HG02852 (cell line): ENCODE results near the gene NEUROD2.

Experiments used
- ATAC-seq: cut with Tn5 transposase; IDR thresholded peaks from one replicate; pipeline ENCODE4 v1.9.1; 2021; ENCODE audit warnings: mild to moderate bottlenecking, moderate library complexity; ENCODE audit not compliant: unreplicated experiment

The NEUROD2 gene

DNA sequence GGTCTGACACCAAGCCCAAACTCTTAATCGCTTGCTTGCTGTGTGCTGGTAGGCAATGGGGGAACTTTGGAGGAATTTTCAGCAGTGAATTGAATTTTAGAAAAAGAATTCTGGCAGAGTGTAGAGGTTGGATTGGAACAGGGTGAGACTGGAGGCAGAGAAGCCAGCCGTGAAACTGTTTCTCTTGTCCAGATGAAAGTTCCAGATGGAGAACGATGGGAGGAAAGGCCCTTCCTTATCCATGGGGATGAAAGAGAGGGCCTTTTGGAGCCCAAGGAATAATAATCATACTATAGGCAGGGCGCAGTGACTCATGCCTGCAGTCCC lies 26.0 kb downstream of the NEUROD2 start:
- no peak for ATAC-seq

DNA sequence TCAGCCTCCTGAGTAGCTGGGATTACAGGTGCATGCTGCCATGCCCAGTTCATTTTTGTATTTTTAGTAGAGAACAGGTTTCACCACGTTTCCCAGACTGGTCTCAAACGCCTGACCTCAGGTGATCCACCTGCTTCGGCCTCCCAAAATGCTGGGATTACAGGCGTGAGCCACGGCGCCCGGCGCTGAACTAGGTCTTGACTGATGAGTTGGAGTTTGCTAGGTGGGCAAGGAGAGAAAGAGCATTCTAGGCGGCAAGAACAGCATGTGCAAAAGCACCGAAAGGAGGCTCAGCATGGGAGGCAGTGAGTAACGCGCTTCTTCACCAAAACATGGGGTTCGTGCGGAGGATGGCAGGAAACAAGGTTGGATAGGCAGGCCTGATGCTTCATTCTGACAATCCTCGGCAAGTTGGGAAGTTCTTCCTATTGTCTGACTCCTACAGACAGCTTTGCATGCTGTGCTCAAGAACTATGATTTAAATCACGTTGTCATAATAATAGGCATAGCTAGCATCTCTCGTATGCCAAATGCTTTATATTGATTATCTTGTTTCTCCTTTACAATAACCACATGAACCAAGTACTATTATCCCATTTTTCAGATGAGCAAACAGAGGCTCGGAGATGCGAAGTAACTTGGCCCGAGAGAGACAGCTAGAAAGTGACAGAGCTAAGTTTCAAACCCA lies 26.5 kb downstream of the NEUROD2 start:
- ATAC-seq, result no peak

DNA sequence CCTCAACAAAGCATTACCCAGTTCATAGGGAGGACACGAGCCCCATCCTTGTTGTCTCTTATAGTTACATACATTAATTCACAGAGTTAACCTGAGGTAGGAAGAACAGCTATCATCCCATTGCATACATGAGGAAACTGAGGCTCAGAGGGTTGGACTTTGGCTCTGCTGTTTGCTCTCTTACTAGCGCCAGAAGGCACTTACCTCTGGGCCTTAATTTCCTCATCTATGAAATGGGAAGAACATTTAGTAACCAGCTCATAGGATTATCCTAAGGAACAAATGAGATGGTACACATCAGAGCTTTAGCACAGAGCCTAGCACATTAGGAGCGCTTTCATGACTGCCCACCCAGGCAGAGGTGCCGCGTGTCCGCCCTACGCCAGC lies 27.6 kb downstream of the NEUROD2 start:
- ATAC-seq, result no peak

DNA sequence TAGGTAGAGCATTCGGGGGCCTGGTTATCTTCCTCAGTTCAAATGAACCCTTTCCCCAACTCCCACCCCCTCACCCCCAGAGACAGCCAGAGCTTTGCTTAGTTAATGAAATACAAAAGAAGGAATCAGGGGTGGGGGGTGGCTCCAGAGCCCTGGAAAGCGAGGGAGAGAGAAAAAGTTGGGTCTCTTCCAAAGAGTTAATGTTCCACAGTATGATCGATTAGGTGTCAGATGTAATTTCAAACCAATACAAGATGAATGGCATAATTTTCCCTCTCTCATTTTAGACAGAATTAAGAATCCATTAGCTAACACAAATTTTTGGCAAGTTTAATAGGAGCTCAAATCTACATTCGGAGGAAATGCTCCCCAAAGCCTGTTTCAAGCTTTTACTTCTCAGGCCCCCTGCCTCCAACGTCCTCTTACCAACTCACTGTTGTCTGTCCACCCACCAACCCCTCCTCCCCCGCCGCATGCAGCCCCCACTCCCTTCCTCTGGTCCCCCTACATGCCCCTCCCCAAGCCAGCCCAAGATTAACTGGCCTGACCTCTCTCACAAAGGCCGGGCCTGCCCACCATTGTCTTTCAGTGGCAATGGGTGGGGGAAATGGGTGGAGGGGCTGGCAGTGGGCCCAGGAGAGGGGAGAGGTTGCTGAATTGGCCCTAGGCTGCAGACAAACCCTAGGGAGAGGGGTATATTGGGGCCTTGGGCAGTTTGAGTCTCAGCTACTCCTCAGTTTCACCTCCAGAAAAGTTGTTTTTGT lies 28.2 kb downstream of the NEUROD2 start:
- ATAC-seq, result no peak

DNA sequence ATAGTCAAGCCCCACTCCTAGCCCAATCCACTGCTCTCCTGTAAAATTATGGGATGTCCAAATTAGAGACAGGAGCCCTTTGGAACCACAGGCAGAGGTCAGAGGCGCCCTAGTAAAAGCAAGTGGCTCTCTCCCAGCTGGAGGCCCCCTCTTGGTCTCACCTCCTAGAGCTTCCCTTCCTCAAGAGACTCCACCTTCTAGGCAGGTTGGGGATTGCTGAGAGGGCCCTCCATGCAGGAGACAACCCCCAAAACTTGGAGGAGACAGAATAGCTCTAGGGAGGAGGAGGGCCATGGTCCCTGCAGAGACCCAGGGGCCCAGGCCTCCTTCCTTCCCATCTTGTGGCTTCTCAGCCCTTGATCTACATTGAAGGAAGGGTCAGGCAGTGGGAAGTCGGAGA lies 29.4 kb downstream of the NEUROD2 start:
- ATAC-seq, result no peak

DNA sequence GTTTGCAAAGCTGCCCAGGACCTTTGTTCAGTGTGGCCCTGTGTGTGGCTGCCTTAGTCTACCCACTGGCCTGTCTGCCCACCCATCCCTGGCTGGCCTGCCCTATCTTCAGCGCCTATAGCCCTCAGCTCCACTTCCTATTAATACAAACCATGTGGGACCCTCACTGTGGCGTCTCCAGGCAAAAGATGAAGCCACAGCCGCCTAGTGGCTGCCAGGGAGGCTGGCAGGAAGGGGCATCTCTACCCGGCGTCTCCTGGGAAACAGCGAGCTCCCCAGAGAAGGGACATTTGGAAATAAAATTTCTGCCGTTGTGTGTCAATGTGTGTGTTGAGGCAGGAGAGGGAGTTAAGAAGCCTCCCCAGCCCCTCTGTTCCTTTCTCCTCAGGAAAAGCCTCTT lies 31.5 kb downstream of the NEUROD2 start:
- no peak for ATAC-seq

DNA sequence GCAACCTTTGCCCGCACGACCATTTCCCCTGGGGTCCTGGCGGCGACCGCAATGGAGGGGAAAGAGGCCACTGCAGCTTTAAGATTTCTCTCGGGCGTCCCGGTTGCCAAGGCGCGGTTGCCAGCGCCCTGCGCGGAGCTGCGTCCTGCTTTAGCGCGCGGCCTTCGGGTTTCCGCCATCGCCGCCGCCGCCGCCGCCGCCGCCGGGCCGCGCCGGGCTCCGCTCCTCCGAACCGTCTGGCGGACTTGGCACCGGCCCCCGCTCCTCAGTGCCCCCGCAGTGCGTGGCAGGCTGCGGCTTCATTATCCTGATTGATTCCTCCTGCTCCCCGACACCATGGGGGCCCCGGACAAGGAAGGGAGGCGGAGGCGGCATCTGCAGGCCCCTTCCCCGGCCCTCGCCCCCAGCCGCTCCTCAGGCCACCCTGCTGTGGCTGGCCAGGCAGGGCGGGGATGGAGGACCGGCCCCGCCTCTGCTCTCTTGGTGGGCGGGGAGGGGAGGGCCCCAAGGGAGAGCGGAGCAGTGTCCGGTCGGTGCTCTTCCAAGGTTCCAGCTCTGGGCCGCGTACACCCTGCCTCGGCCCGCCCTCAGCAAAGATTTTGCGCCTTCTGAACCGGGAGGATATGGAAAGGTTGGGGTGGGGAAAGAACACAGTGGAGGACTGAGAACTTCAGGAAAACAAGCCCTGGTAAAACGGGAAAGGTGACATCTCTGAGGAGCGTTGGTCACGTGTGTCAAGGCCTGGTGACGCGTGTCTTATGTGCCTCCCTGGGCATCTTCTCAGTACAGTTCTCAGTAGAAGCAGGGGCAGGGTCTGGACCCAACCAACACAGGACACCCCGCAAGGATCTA lies 34.0 kb downstream of the NEUROD2 start:
- ATAC-seq, result no peak

DNA sequence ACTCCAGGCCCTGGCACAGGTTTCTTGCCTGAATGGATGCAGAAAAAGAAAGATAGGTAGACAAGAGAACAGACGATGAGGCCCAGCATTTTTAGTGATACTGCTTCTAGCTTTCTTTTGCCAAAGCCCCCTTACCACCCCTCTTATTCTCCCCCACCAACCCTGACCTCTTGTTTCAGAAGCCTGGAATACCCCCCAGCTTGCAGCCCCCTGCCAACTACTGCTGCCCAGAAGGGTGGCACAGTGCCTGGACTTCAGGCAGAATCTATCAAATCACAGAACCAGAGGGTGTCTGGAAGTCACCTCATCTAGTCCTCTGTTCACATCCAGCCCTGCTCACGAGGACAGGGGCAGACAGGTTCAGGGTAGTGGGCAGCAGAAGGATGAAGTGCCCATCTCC lies 35.6 kb downstream of the NEUROD2 start:
- ATAC-seq, result no peak

DNA sequence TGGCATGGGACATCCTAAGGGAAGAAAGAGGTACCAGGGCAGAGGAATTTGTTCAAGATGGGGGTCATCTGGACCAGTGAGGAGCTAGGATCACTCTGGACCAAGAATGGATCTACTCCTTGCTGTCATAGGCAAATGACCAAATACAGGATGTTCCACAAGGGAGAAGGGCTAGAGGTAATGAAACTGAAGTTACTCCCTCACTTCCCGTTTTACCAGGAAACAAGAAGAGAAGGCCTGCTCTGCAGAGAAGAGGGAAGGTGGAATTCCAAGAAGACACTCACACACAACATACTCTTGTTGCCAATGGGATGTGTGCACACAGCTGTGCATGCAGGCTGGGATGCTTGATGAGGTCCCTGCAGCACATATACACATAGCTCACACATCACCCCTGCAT lies 38.6 kb downstream of the NEUROD2 start:
- ATAC-seq, result no peak

DNA sequence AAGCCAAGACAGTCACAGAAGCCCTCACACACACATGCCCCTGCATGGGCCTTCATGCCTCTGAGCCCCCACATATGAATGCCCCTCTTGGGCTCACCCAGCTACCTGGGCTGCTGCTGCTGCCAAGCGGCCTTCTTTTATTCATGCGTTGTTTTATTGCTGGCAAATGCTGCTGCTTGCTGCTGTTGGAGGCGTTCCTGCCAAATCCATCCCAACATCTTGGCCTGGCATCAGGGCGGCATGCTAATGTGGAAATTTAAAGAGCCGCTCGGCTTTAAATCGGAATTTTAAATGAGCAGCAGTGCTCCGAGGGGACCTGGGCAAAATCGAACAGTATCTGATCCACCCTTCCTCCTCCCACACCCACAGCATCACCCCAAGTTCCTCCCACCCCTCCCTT lies 39.0 kb downstream of the NEUROD2 start:
- ATAC-seq, result no peak

DNA sequence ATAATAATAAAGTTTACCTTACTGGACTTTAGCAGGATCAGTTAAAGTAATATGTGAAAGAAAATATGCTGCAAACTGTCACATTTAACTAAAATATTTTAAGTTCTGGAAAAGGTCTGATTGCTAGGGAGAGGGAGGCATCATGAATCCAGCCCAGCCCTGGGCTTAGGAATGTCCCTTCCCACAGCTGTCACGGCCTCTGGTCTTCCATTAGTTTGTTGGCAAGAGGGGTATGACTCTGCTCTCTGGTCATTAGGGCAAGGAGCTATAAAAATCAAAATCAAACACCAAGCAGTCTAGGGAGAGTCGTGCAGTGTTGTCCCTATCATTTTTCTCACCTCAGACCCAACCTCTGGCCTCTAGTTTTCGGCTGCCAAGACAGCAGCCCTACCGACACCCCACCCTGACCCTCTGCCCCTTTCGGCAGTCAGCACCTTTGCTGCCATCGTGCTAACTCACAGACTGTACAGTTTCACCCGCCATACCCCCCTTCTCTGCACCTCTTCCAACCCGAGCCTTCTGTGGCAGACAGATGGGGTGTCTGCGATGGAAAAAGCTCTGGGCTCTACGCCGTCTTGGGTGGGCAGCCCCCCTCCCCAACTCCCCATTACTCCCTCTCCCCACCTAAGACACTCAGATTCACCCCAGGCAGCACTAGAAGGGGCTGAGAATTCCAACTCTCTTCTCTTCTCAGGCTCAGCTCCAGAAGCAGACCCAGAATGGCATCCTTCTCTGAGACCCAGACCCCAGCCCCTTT lies 41.4 kb downstream of the NEUROD2 start:
- no peak for ATAC-seq

DNA sequence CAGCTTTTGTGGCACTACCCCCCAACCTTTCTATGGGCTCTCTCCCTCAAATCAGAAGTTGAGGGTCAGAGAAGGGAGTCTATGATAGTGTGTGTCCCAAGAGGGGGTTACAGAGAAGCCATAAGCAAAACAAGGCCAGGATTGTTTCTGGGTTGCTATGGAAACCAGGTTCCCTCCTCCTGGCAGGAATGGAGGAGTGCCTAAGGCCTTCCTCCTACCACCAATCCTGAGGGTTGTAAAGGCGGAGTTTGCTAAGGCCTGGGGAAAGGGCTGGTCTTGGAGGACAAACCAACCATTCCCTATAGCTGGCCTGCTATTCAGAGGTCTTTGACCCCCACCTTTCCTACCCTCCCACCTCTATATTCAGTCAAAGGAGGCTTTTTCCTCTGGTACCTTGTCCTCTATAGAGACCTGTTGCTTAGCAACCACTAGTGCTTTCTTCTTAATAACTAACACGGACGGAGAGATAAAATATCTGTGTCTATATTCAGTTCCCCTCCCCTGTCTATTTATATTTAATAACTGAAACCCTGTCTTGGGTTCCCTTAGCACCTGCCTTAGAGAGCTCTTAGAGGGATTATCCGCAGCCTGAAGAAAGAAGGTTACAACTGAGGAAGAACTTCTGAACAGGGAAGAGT lies 43.4 kb downstream of the NEUROD2 start:
- no peak for ATAC-seq

DNA sequence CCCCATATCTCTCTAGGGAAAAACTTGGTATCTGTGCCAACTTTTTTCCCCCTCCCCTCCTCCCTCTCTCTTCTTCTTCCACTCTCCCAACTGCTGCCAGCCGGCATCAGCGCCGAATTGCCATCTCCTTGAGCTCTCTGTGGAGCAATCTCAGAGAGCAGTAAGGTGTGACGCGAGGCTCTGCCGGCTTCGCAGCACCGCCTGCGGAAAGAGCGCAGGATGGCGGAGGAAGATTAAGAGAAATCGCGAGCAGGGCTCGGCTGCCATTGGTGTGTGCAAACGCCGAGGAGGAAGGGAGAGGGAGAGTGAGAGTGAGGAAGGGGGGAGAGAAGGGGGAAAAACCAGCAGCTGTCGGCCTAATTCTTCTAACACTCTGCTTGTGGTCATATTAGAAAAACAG lies 44.2 kb downstream of the NEUROD2 start:
- no peak for ATAC-seq

DNA sequence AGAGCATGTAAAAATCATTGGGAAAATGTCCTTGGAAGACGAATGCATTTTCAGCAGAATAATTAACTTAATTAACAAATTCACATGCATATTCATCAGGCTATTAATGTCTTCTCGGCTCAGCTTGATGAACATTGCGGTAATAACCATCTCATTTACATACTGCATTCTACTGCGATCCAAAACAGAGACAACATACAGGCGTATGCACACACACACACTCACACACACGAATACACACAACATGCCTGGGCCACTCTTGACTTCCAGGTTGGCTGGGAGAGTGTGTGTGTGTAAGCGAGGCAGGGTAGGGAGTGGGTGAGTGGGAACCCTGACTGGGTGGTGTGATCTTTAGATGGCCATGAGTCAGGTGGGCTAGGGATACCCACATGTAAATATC lies 44.7 kb downstream of the NEUROD2 start:
- ATAC-seq, result no peak

DNA sequence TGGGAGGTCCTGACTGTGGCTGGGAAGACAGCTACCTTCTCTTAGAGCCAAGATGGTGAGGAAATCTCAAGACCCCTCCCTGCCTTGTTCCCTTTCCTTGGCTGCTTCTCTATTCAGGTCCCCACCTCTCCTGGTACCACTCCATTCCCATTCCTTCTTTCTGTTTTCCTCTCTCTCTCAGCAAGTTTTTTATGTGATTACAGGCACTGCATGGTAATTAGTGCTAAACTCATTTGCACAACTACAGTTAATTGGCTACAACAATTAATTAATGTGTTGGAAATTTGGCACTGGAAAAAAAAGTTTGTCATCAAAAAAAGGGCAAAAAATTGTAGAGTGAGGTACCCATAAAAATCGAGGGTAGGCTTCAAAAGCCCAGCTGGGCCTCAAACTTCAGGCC lies 45.3 kb downstream of the NEUROD2 start:
- no peak for ATAC-seq

DNA sequence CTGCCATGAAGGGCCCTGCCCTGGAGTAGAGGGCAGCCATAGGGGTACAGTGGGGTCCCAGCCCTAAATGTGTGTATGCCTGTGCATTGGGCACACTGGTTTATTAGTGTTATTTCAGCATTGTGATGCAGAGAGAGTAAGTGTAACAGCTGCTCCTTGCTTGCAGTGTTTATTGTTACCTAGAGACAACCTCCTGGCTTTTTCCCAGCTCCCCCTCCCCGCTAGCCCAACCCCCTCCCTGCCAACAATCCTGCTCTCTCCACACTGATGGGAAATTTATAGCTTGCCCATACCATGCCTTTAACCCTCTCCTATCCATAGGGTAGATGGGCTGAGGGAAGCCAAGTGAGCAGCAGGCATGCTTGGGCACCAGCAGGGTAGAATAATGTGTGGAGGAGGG lies 51.3 kb downstream of the NEUROD2 start:
- ATAC-seq, result no peak

DNA sequence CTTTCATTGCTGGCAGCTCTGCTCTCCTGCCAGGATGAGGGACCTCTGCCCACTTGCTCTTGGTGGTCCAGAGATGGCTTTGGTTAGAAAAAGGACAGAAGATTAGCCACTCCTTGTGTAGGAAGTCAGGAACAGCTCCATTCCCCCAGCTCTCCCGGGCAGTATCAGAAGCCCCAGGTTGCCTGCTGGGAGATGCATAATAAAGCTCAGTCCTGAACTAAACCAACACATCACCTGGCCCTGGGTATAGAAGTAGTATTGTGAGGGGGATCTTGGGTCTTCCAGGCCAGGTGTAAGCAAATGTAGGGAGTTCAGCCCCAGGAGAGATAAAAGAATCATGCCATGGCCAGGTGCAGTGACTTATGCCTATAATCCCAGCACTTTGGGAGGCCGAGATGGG lies 52.4 kb downstream of the NEUROD2 start:
- no peak for ATAC-seq
